Stimulated activated CD4-positive, alpha-beta T cell treated with anti-CD3 and anti-CD28 coated beads, Interleukin-12 subunit alpha, Interleukin-12 subunit beta, amount 100 ng/mL, for 4 hours (primary cell): ENCODE measurements around the gene NME7.

Experiments used
- DNase-seq: peaks from one replicate; pipeline ENCODE4 v3.0.0-alpha.2; 2020

NME7 gene

DNA sequence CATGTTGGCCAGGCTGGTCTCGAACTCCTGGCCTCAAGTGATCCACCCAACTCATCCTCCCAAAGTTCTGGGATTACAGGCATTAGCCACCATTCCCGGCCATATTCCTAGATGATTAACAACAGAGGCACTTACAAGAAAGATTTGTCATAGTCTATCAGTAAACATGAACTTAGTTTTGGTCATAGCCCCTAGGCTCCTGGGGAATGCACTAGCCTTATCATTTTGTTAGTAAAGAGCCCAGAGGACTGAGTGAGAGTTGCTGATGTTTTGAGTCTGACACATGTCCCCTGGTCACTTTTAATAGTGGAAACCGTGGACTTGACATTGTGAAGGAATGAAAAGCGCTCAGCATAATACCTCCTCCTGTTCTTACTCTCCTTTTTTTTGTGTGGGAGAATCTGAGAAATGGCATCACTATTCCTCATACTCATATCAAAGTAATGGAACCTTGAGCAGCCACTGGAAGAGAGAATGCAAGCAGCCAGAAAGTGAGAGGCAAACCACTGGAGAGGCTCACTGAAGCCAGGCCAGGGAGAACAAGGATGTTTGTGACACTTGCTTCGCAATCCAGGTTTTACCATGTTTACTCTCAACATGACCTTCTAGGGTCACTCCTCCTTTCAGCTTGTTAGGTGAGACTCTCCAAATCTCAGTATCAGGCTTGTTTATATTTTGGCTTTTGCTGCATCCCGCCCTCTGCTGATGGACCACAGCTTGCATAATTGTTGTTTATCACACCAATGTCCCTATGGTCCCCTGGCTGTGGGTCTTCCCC lies 246.3 kb downstream of the NME7 start:
- DNase-seq: no peak

DNA sequence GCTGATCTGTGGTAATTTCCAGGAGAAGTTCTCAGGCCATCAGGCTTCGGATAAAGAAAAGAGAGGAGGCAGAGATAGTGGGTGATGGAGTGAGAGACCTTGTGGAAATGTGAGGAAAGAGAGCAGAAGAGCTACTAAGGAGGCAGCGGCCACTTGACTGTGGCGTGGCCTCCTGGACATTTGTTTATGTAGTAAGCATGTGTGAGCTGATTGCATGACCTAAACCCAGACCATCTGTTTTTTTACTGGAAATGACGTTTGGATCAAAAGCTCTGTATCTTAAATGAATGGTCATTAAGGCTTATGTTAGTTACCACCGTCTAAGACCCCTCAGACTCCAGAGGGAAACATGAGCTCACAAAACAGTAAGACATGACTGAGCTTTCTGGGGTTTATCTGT lies 247.5 kb downstream of the NME7 start:
- no peak for DNase-seq

DNA sequence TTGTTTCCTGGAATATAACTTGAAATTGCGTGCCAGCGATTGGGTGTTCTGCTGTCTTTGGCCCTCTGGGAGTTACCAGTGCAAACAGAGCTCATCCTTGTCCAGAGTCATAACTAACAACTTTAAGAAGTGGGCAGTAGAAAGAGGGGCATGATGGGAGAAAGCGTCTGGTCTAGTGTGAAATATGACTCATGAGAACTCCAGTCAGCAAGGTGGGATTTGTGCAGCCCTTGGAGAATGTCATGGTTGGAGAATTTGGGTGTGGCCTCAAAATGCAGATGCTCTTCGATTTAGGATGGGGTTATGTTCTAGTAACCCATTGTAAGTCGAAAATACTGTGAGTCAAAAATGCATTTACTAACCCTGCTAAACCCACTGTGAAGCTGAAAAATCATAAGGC lies 248.2 kb downstream of the NME7 start:
- no peak for DNase-seq

DNA sequence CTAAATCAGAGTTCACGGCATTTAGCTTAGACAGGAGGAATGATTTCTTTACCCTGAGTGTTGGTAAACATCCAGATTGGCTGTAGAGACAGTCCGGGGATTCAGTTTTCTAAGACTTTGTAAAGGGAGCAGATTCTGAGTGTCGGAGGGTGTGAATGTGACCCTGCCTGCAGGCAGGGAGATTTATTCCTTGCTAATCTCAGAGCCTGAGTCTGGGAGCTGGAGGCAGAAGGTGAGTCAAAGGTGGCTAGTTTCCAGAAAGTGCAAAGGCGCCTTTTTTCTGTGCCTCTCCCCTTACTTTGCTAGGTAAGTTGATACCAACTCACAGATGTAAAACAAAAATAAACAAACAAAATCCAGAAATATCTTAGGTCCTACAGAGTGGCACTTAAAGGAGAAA lies 249.4 kb downstream of the NME7 start:
- no peak for DNase-seq

DNA sequence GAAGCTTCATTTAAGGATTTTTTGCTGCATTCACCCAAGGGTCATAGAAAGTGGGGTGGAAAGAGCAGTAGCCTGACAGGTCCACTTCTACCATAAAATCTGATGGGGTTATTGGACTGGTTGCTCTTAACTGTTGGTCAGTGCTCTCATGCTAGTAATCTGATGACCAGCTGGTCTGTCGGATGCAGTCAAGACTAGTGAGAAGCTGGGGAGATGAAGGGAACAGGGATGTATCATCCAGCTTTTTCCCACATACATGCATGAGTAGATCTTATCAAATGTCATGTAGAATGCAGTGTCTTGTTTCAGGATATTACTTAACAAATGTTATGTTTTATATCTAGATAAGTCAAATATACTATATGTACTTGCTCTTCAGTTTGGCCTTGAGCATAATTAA lies 250.0 kb downstream of the NME7 start:
- DNase-seq: no peak

DNA sequence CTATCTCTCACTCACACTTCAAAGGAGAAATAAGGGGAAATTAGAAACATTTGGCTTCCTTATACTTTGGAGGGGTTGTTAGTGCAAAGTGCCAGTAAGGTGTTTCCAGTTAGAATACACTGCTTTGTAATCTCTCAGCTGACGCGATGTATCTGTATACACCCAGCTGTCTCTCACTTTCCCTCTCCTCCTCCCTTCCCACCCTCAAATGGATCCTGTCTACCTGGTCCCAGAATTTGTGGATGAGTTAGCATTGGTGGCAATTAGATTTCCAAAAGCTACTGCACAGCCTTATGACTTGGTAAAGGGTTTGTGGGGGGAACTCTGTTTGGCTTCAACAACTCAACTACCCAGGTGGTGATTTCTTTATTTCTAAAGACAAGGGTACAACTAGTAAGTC lies 250.6 kb downstream of the NME7 start:
- no peak for DNase-seq

DNA sequence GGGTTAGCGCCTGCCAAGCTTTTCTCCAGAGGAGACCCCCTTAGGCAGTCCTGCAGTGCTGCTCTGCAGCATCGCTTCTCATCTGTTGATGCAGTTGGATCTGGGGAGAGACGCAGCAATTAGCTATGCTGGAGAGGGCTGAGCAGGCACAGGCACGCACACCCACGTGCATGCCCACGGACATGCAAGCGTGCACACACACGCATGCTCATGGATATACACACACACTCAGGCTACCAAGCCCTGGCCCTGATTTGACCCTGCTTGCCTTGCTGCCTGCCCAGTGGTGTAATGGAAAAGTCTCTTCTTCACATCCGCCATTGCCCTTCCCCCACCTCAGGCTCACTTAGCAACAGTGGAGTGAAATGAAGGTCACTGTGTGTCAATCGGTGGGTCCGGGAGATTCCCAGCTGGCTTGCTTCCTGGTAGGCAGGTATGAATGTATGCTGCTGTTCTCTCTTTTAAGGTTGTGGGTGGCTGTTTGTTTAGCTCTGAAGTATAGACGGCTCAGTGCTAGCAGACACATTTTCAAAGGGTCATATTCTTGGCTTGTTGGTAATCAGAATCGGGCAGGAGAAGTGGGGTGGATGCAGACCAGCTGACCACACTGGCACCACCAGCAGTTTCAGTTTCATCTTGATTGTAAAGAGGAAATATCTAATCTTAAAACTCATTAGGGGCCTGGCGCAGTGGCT lies 251.6 kb downstream of the NME7 start:
- no peak for DNase-seq

DNA sequence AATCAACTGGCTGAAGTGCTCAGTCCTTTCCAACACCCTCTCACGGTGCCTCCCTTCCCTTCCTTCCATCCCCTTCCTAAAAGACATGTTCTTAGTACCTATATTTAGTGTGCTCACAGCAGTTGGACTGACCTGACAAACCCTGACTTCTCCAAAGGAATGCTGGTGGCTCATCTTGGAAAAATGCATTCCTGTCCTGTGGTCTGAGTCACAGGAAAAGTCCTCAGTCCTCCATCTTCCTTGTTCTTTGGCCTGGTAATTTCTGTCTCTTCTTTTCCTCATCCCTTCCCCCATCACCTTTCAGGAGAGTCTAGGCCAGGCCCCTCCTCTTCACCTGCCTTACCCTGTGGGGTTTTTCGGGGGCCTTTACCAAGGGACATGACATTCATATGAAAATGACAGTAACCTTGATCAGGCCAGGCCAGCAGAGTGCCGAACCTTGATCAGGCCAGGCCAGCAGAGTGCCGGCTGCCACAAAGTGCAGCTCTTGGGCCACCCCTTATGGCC lies 253.9 kb downstream of the NME7 start:
- DNase-seq: no peak

DNA sequence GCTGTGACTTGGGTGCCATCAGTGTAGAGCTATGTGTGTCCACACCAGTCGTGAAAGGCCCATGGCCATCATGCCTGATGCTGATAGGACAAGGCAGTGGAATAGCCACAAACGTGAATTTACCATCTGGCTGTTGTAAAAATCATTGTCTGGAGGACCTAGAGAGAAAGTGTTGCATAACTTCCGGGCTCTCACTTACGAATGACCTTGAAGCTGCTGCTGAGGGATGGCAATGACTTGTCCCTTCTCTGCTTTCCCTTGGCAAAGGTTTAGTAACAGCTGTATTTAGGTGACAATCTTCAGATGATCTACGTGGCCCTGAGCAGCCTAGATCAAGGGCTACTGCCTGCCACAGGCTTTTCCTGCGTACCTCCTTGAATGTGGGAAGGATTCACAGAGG lies 255.4 kb downstream of the NME7 start:
- no peak for DNase-seq

DNA sequence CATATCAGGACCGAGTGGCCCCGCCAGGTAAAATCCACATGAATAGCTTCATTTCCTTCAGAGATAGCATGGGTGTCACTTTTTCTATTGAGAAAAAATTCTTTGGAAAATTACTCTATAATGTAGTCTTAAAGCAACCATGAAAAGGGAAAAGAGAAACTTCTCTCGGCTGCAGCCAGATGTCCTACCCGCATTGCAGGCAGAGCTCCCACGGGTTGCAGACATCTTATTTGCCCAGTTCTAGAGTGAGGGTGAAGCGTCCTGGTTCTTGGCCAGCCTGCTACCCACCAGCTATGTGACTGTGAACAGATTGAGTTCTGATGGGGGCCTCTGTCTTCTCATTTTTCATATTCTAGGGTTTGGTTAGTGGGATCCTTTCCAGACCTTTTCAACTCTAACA lies 256.1 kb downstream of the NME7 start:
- DNase-seq: no peak

DNA sequence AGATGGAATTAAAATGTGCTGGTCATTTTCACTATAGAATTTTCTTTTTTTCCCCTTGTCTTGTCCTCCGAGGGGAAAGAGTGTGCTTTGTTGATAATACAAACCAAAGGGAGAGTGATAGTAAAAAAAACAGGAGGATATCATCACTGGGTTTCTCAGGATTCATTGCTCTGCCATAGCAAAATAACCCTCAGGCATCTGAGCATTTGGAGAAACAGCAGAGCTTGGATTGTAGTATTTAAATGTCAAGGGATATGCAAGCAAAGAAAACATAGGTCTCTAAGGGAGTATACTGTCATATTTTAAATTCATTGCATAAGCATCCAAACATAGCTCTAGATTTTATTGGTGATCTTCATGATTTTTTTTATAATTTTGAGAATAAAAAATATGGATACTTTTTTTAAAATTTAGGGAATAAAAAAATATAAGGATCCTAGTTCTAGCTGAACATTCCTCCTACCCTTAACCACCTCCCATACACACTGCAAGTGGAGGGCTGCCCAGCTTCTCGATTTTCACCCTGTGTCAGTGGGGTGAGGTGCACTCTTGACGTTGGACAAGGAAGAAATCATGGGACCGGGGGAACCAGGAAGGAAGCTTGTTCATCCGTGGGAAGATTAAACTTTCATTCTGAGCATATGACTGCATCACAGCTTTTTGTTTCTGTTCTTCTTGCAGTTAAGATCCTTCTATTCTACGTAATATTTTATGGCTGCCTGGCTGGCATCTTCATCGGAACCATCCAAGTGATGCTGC lies 256.7 kb downstream of the NME7 start:
- DNase-seq: no peak

DNA sequence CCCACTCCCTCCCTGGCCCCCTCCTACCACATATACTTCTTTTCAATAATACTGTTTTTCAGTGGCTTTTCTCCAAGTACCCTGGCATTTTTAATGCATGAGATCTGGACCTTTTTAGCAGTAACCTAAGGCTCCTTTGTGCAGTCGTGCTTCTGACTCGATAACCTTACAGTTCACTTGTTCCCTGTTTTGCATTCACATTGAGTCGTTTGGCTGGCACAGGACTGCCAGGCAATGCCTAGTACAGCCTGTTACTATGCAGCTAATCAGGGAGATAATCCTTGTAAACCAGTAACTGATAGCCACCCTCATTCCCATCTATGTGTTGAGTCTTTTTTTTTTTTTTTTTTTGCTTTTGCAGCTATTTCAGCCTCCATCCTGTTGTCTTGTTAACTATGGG lies 257.4 kb downstream of the NME7 start:
- DNase-seq: no peak

DNA sequence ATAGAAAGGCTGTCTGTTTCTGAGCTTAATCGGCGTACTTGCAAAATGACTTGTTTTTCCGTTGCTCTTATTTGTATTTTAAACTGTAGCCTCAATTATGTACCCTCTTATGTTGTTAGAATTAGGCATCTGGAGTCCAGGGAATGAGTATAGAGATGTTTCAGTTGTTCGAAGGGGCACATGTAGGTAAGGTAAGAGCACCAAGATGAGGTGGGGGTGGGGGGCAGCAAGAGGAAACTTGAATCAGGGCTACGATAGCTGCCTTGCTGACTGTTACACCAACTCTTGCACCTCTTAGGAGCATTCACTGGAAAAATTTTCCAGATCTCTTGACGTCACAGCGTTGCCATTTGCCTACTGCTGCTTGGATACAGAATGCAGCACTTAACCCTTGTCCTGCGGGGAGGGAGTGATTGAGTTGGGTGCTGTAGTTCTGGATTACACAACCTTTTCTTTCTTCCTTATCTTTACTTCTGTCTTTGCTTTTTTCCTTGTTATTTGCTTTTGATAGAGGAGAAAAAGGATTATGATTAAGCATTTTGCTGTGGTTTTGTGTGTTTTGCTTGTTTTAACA lies 257.9 kb downstream of the NME7 start:
- DNase-seq: no peak

DNA sequence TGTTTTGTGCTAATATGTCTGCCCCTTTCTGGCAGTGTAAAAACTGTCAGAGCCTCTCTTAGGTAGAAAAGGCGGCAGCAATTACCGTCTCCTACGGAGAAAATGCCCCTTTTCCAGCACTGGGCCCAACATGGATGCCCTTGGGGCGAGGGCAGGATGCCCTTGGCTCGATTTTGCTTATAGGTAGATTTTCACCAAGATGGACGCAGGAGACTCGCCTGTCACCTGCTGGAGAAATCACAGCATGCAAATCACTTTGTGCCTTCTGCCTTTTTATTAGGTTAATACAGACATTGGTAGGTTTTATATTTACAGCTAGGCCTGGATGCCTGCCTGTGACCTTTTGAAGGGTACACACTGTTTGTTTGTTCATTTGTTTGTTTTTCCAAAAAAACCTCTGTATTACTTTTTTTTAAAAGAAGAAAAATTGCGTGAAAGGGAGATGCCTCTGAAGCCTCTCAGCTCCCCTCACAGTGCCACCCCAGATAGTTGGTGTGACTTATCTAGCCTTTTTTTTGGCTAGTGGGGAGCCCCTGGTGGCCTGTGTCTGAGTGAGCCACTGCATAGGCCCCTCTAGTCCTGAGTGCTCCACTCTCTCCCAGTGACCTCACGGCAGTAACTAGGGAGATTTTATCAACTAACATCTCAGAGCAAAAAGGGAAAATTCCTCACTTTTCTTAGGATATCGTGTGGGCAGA lies 258.6 kb downstream of the NME7 start:
- DNase-seq: no peak

DNA sequence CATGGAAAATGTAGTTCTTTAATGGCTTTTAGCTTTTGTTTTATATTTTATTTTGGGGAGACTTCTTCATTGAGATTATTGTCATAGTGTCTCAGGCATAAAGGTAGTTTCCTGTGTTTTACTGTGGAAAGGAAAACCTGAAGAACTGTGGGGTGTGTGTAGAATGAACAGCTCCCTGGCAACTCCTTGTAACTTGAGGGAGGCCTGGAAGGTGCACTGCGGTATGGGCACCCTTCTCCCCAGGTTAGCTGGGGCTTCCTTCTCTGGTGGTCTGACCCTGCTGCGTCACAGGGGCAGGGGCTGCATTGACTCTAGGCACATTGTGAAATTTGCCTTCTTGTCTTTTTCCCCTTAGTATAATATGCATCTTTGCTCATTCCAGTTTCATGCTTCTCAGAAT lies 259.4 kb downstream of the NME7 start:
- DNase-seq: no peak

DNA sequence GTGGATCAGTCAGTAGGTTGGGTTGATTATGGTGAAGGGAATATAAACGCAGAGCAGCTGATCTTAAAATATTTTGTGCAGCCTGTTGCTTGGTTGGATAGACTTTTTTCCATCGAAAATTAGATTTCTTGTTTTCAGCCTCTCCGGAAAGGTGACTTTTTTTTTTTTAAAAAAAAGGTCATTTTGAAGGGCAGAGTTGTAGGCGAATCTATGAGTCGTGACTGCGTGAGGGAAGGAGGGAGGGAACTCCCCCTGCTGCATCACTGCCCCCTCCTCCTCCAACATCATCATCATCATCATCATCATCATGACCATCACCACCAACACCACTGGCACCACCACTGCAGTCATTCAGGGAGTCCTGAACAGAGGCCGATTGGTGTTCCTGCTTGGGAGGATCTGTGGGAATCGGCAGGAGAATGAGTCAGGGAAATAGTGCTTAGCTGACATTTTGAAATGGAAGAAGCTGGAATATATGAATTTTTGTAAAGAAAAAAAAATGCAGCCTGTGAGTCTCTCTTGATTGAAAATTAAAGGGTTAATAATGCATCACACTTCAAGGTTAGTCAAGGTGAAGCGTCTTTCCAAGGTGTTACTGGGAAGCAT lies 259.9 kb downstream of the NME7 start:
- no peak for DNase-seq

DNA sequence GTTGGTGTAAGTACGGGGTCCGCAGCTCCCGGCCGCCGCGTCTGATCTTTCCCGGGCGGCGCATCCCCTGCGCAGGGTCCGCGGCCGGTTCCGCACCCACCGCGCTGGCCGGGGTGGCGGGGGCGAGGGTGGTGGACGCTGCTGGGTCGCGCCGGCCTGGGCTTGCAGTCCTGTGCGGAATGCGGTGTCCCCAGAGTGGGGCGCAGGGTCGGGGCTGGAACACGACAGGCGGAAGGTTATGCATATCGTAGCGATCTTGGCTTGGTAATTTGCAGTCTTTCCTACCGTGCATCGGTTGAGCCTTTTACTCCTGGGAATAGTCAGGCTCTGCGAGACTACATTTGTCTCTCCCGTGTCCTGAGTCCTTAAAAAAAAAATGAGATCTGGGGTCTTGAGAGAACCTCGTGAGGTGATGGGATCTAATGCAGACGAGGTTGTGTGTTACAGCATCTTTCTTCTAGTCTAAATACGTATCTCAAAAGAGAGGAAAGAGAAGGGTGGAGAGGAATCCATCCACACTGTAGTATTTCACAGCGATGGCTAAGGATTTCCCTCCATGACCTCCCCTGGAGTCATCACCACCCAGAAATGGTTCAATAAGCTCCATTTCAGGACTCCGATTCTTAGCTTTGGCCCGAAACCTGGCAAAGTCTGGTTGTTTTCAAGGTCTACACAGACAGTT lies 260.5 kb downstream of the NME7 start:
- no peak for DNase-seq

DNA sequence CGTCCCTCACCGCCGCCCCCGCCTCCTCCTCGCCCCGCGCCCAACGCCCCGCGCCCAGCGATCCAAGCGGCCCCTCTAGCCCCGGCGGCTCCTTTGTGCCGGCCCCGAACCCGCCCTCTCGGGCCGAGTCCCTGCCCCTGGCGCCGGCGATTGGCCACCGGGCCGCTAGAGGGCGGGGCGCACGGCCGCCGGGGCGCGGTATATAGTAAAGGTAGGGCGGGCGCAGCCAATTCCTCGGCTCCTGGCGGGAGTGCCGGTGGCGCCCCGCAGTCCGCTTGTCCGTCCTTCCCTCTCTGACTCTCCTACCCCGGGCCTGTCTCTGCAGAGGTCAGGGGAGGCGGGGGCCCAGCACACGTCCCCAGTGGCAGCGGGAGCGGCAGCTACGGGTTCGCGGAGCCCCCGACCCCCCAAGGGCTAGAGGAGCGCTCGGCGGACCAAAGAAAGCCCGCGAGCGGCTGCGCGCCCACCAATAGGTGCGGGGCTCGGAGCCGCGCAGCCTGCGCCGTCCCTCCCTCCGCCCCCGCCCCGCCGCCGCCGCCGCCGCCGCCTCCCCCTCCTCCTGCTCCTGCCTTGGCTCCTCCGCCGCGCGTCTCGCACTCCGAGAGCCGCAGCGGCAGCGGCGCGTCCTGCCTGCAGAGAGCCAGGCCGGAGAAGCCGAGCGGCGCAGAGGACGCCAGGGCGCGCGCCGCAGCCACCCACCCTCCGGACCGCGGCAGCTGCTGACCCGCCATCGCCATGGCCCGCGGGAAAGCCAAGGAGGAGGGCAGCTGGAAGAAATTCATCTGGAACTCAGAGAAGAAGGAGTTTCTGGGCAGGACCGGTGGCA lies 261.3 kb downstream of the NME7 start, which contains the start of gene ATP1B1:
TSS of gene ATP1B1 (plus strand) at position 596 of the 826 bp plus-strand sequence. CDS start at position 736, 140 bp downstream.
- DNase-seq: peak; percentile 79

DNA sequence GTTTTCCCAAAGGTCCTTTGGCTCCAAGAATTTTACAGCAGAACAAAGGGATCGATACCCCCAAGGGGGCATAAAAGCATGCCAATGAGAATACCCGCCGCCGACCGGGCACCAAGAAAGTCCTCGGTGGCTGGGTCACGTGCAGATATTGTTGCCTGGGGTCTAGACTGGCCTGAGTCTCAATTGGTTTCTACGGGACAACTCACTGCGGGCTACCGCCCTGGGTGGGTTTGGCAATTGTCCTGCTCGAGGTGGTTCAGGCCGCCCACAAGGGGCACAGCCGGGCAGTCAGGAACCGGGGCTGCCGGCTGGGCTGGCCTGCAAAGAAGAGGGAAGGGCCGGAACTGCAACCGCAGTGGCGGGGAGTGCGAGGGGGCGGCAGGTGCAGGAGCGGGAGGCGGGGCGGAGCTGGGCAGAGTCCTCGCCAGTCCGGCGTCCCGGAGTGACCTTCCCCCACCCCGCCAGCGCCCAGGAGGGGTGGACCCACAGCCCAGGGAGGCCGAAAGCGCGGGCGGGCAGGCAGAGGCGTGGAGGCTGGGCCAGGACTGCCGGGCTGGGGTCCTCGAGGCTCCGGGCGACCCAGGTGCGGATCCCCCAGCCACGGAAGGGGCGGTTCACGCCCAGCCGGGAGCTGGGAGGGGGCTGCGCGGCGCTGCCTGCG lies 262.0 kb downstream of the NME7 start:
- no peak for DNase-seq

DNA sequence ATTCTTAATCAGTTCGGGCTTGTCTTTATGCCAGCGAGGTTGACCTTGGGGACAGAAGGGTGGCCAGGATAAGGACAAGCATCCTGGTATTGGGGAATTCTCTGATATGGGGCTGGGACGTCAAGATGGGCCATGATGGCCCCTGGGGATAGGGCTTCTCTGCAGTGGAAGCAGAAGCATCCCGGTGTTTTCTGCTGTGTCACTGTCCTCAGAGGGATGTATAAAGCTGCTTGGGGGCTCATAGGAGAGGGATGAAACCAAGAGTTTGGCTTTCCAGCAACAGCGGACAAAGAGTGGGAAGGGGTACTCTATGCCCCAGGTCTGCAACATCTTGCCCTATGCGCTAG lies 262.5 kb downstream of the NME7 start:
- no peak for DNase-seq
